Smooth muscle cell (in vitro differentiated cells): ENCODE results near the gene IL15RA. TPM values are rescaled to one million over a fixed set of nuclear protein-coding genes. Genes with fewer than 3 reads are reported as not detected.

ENCODE experiments used
- DNase-seq: peaks from one replicate; lab custom pipeline; 2025; ENCODE audit not compliant: unreplicated experiment; lab: John Stamatoyannopoulos, UW
- H2AFZ ChIP-seq: fragments of 200-600 bp; sonication (generic); 2 replicates; pipeline ENCODE4 v1.6.0; 2016; ENCODE audit warnings: antibody characterized with exemption, low read depth, mild to moderate bottlenecking
- H3F3A ChIP-seq: fragments of 200-600 bp; sonication (generic); 2 replicates; pipeline ENCODE4 v1.6.0; 2017; ENCODE audit warnings: antibody characterized with exemption, low read depth
- H3K27ac ChIP-seq: fragments of 200-600 bp; sonication (generic); 2 replicates; pipeline ENCODE4 v1.5.1; 2016; ENCODE audit warnings: low read depth, mild to moderate bottlenecking
- H3K27me3 ChIP-seq: fragments of 200-600 bp; sonication (generic); 2 replicates; pipeline ENCODE4 v1.6.1; 2016; ENCODE audit warnings: low read depth, mild to moderate bottlenecking
- H3K36me3 ChIP-seq: fragments of 200-600 bp; sonication (generic); 2 replicates; pipeline ENCODE4 v1.5.1; 2016; ENCODE audit warnings: low read depth
- H3K4me1 ChIP-seq: fragments of 200-600 bp; sonication (generic); 2 replicates; pipeline ENCODE4 v1.5.1; 2016; ENCODE audit warnings: low read depth
- H3K4me2 ChIP-seq: fragments of 200-600 bp; sonication (generic); 2 replicates; pipeline ENCODE4 v1.6.0; 2016; ENCODE audit warnings: mild to moderate bottlenecking
- H3K4me3 ChIP-seq: fragments of 200-600 bp; sonication (generic); 2 replicates; pipeline ENCODE4 v1.5.1; 2016; ENCODE audit warnings: mild to moderate bottlenecking
- H3K79me2 ChIP-seq: fragments of 200-600 bp; sonication (generic); 2 replicates; pipeline ENCODE4 v1.6.0; 2016; ENCODE audit warnings: low read depth, mild to moderate bottlenecking
- H3K9ac ChIP-seq: fragments of 200-600 bp; sonication (generic); 2 replicates; pipeline ENCODE4 v1.6.0; 2016; ENCODE audit warnings: low read depth
- H3K9me3 ChIP-seq: fragments of 200-600 bp; sonication (generic); replicated peaks from 2 replicates; pipeline ENCODE4 v1.5.1; 2016; ENCODE audit warnings: low read depth
- H4K20me1 ChIP-seq: fragments of 200-600 bp; sonication (generic); 2 replicates; pipeline ENCODE4 v1.6.0; 2016; ENCODE audit warnings: low read depth
- WGBS: methylation state at CpG from one replicate; pipeline ENCODE4 v1.1.7; 2016; ENCODE audit warnings: low lambda C conversion rate; 5-methylcytosine and 5-hydroxymethylcytosine counted together
- polyA plus RNA-seq: library from polyadenylated mRNA; unstranded; fragments of >200 nt; fragmentation: Nextera tagmentation; extraction: Ambion mirVana; gene quantifications from 2 replicates; pipeline ENCODE4 v1.2.1, GENCODE V29; 2016
- total RNA-seq: library from RNA; depleted of rRNA; stranded (reverse); fragments of >200 nt; gene quantifications from 2 replicates; pipeline ENCODE4 v1.2.3, GENCODE V29; 2014
- TF ChIP-seq, protein P1 (sequence below): fragments of 200-600 bp; sonication (generic); IDR thresholded peaks from 2 replicates; pipeline ENCODE4 v1.5.1; 2017; ENCODE audit warnings: borderline replicate concordance, mild to moderate bottlenecking, antibody characterized with exemption; ENCODE audit not compliant: insufficient read depth, poor library complexity, severe bottlenecking

The IL15RA gene
- total and polyA plus RNA-seq, 2 experiments from 2014 or later, result 0.23 to 0.54 TPM

DNA sequence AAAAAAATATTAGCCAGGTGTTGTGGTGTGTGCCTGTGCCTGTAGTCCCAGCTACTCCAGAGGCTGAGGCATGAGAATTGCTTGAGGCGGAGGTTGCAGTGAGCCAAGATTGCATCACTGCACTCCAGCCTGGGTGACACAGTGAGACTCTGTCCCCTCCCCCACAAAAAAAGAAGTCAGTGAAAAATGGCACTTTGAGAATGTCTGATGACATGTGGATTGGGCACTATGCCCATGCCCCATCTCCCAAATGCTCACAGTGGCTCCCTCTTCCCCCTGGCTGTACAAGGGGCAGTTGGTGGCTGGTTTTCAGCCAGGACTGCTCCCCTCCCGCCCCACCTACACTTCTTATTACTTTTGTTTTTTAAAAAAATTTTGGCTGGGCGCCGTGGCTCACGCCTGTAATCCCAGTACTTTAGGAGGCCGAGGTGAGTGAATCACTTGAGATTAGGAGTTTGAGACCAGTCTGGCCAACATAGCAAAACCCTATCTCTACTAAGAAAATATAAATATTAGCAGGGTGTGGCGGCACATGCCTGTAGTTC lies 26.1 kb downstream of the IL15RA start:
- H4K20me1 ChIP-seq, result no peaks in the 10 kb centered on the region
- no peak overlapping the region for H3K27ac ChIP-seq
- no peaks in the 10 kb centered on the region for H3K9me3 ChIP-seq
- H3K4me1 ChIP-seq, result no peaks in the 10 kb centered on the region
- no peaks in the 10 kb centered on the region for H3K27me3 ChIP-seq
- no peaks in the 10 kb centered on the region for H3K79me2 ChIP-seq
- H3K4me2 ChIP-seq, result no peak overlapping the region
- H3K36me3 ChIP-seq, result no peaks in the 10 kb centered on the region
- no peak overlapping the region for H3K9ac ChIP-seq
- TF ChIP-seq, protein P1, sequence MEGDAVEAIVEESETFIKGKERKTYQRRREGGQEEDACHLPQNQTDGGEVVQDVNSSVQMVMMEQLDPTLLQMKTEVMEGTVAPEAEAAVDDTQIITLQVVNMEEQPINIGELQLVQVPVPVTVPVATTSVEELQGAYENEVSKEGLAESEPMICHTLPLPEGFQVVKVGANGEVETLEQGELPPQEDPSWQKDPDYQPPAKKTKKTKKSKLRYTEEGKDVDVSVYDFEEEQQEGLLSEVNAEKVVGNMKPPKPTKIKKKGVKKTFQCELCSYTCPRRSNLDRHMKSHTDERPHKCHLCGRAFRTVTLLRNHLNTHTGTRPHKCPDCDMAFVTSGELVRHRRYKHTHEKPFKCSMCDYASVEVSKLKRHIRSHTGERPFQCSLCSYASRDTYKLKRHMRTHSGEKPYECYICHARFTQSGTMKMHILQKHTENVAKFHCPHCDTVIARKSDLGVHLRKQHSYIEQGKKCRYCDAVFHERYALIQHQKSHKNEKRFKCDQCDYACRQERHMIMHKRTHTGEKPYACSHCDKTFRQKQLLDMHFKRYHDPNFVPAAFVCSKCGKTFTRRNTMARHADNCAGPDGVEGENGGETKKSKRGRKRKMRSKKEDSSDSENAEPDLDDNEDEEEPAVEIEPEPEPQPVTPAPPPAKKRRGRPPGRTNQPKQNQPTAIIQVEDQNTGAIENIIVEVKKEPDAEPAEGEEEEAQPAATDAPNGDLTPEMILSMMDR, result no peak
- WGBS, result 58% methylated on average over 7 of the region's 7 CpGs
- H2AFZ ChIP-seq, result no peak overlapping the region
- no peak overlapping the region for H3K4me3 ChIP-seq
- H3F3A ChIP-seq, result no peaks in the 10 kb centered on the region
- no peak for DNase-seq

DNA sequence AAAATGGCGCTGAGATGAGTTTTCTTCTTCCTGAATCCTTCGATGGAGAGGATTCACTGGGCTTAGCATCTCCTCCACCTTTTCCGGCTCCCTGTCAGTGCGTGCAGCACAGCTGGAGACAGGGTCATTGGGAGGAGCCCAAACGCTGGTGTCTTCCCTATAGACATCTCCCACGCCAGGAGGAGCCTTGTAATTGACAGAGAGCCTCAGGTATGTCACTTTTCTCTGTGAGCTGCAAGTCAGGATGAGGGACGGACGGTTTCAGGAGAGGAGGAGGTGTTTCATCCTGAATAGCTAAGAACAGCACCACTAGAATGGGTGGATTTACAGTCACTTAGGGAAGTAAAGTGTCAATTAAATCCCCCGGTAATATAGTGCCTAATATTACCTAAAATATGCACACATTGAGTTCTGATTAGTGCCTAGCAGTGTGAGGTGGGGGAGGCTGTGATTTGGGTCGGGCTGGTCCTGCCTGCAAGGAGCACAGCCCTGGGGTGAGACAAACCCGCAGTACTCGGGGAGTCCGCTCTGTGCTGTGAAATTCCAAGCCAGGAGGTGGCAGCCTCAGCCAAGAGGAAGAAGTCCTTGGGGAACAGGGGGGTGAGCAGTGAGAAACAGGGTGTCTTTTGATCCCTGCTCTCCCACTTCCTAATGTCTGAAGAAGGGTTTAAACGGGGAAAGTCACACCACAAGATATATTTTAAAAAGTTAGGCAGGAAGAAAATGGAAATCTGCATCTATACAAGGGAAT lies 28.2 kb downstream of the IL15RA start:
- H3K27ac ChIP-seq, result no peak overlapping the region
- H3K9me3 ChIP-seq, result no peaks in the 10 kb centered on the region
- H3K9ac ChIP-seq, result no peak overlapping the region
- WGBS, result 52% methylated on average over 14 of the region's 14 CpGs
- H3K79me2 ChIP-seq, result no peaks in the 10 kb centered on the region
- H3K4me3 ChIP-seq, result no peak overlapping the region
- no peak overlapping the region for H2AFZ ChIP-seq
- H4K20me1 ChIP-seq, result no peaks in the 10 kb centered on the region
- no peaks in the 10 kb centered on the region for H3F3A ChIP-seq
- H3K36me3 ChIP-seq, result no peaks in the 10 kb centered on the region
- H3K4me1 ChIP-seq, result no peaks in the 10 kb centered on the region
- no peak overlapping the region for H3K4me2 ChIP-seq
- no peaks in the 10 kb centered on the region for H3K27me3 ChIP-seq
- no peak for DNase-seq
- TF ChIP-seq, protein P1, result peak; percentile 36

DNA sequence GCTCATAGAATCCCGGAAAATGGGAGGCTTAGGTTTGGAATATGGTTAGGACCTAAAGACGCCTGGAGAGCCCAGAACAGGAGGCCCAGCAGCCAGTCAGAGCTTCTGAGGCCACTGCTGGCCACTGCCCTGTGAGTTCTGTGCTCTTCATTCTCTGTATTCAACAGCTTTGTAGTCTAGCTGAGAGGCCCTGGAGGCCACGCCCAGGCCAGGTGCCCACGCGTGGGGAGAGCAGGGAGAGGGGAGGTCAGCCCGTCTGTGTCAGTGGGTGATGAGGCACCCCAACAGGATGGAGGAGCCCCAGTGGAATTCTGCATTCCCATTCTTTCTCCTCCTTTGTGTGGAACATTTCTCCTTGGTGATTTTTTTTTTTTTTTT lies 29.1 kb downstream of the IL15RA start:
- no peaks in the 10 kb centered on the region for H3K4me1 ChIP-seq
- no peaks in the 10 kb centered on the region for H3K79me2 ChIP-seq
- H3K27me3 ChIP-seq, result no peaks in the 10 kb centered on the region
- H3K4me3 ChIP-seq, result no peak overlapping the region
- no peak overlapping the region for H3K27ac ChIP-seq
- H3K9me3 ChIP-seq, result no peaks in the 10 kb centered on the region
- H3K9ac ChIP-seq, result no peak overlapping the region
- H3F3A ChIP-seq, result peaks cover 3% of the 10 kb centered on the region
- H3K36me3 ChIP-seq, result no peaks in the 10 kb centered on the region
- TF ChIP-seq, protein P1, result no peak
- 80% methylated on average over 6 of the region's 6 CpGs for WGBS
- DNase-seq, result no peak
- no peak overlapping the region for H2AFZ ChIP-seq
- no peak overlapping the region for H3K4me2 ChIP-seq
- H4K20me1 ChIP-seq, result no peaks in the 10 kb centered on the region
